Thymus (tissue), 11 donors: ENCODE measurements around the gene TMEM52. TPM values are rescaled to one million over a fixed set of nuclear protein-coding genes. Genes with fewer than 3 reads are reported as not detected.
"Not testable (repeated sequence)": the region's sequence is repeated elsewhere in the genome, so short reads cannot be mapped to it uniquely, and the experiment has no call there.

Experiments used
- DNase-seq, 9 donors: peaks; one replicate each; pipeline ENCODE4 v3.0.0-alpha.2; 2013; ENCODE audit warnings: low spot score in 9 of 9, low read depth in 6 of 9, missing footprints in 1 of 9
- H3K27ac ChIP-seq, 2 donors: one replicate each; pipeline ENCODE4 v1.5.1; 2013; ENCODE audit warnings: control low read depth in 1 of 2, low read depth in 1 of 2, low read length in 1 of 2, mild to moderate bottlenecking in 1 of 2, moderate library complexity in 1 of 2
- H3K27me3 ChIP-seq, 2 donors: one replicate each; pipeline ENCODE4 v1.5.1; 2013; ENCODE audit warnings: low read length in 1 of 2; ENCODE audit not compliant: control insufficient read depth in 2 of 2, insufficient read depth in 1 of 2
- H3K36me3 ChIP-seq, 2 donors: one replicate each; pipeline ENCODE4 v1.5.1; 2013; ENCODE audit warnings: low read length in 1 of 2, mild to moderate bottlenecking in 1 of 2, moderate library complexity in 1 of 2; ENCODE audit not compliant: control insufficient read depth in 2 of 2, insufficient read depth in 2 of 2
- H3K4me1 ChIP-seq, 2 donors: one replicate each; pipeline ENCODE4 v1.5.1; 2013; ENCODE audit warnings: low read length in 2 of 2; ENCODE audit not compliant: control insufficient read depth in 2 of 2, insufficient read depth in 2 of 2
- H3K4me3 ChIP-seq, 2 donors: one replicate each; pipeline ENCODE4 v1.5.1; 2013; ENCODE audit warnings: low read length in 2 of 2, control low read depth in 1 of 2, mild to moderate bottlenecking in 1 of 2
- H3K9me3 ChIP-seq, 2 donors: one replicate each; pipeline ENCODE4 v1.5.1; 2013; ENCODE audit warnings: low read length in 1 of 2, mild to moderate bottlenecking in 1 of 2; ENCODE audit not compliant: control insufficient read depth in 2 of 2, insufficient read depth in 1 of 2
- WGBS: extraction: QIAGEN DNeasy Blood & Tissue Kit; methylation state at CpG from one replicate; pipeline ENCODE4 v1.1.7; 2013; 5-methylcytosine and 5-hydroxymethylcytosine counted together
- polyA plus RNA-seq: library from polyadenylated mRNA; stranded (reverse); fragments of 200-250 nt; gene quantifications from one replicate; pipeline ENCODE4 v1.2.3, GENCODE V29; 2013
- total RNA-seq: library from RNA; stranded (reverse); fragments of 120-200 nt; gene quantifications from one replicate; pipeline ENCODE4 v1.2.4, GENCODE V29; 2013
- donor health status: healthy.

Gene TMEM52
- total and polyA plus RNA-seq, 2 donors = 0.28 to 0.94 TPM

DNA sequence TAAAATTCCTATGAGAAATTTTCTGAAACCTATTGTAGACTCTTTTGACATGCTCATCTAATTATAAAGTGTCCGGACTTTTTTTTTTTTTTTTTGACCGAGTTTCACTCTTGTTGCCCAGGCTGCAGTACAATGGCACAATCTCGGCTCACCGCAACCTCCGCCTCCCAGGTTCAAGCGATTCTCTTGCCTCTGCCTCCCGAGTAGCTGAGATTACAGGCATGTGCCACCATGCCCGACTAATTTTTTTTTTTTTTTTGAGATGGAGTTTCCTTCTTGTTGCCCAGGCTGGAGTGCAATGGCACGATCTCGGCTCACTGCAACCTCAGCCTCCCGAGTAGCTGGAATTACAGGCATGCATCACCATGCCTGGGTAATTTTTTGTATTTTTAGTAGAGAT lies 35.2 kb downstream of the TMEM52 start:
- H3K9me3 ChIP-seq, DNase-seq, H3K27me3 ChIP-seq, H3K36me3 ChIP-seq, H3K4me1 ChIP-seq, H3K4me3 ChIP-seq, H3K27ac ChIP-seq: not testable (repeated sequence)
- WGBS = 94% methylated on average over 11 of the region's 11 CpGs

DNA sequence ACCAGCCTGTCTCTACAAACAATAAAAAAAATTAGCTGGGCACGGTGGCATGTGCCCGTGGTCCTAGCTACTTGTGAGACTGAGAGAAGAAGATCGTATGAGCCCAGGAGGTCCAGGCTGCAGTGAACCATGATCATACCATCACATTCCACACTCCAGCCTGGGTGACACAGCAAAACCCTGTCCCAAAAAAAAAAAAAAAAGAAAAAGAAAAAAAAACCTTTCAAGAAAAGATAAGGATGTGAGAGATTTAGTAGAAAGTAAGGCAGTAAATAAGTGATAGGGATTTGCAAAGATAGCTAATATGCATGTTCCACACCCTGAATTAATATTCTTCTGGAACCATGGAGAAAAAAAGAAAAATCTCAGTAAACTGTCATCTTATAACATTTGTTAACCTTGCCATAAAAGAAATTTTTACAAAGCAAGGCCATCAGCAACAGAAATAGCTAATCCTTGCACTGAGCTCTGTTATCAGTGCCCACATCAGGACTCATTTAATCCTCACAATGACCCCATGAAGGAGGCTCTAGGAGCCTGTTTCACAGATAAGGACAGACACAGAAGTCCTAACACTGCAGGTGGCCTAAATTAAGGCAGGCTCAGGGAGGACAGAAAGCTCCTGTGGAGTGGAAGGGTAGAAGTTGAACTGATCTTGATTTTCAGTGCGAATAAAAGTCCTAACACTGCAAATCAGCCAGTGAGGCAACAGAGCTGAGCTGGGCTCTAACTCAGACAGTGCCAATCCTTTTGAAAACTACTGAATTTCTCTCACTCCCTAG lies 35.8 kb downstream of the TMEM52 start:
- H3K27me3 ChIP-seq = no peaks in the 10 kb centered on the region
- no peak overlapping the region for H3K27ac ChIP-seq
- H3K4me3 ChIP-seq = no peak overlapping the region
- H3K4me1 ChIP-seq = peaks cover 3 to 5% of the 10 kb centered on the region in 2 donors
- peaks cover 7 to 11% of the 10 kb centered on the region in 2 donors for H3K36me3 ChIP-seq
- no peak for DNase-seq
- WGBS = 86% methylated on average over 4 of the region's 4 CpGs
- no peaks in the 10 kb centered on the region for H3K9me3 ChIP-seq

DNA sequence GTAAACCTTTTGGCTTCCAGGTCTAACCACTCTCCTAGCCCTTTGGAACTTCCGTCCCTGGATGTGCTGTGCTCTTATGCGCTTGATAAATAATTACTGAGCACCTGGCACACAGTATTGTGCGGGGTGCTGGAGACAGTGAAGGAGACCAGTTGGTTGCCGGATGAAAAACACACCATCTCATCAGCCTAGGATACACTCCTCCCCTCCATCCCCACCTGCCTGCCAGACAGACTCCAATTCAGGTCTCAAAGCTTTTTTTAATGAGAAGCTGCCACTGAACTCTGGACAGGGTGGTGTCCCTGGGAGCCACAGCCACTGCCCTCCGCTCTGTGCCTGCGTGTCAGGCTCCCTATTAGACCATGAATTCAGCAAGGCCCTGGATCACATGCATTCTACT lies 37.4 kb downstream of the TMEM52 start:
- Histone ChIP-seq H3K36me3 (peaks cover 6 to 20% of the 10 kb centered on the region in 2 donors), H3K27ac (no peak overlapping the region), H3K9me3 (no peaks in the 10 kb centered on the region), H3K4me3 (no peak overlapping the region), H3K4me1 (peaks cover 2% of the 10 kb centered on the region in 2 donors), H3K27me3 (no peaks in the 10 kb centered on the region)
- no peak for DNase-seq
- WGBS = 98% methylated on average over 6 of the region's 6 CpGs

DNA sequence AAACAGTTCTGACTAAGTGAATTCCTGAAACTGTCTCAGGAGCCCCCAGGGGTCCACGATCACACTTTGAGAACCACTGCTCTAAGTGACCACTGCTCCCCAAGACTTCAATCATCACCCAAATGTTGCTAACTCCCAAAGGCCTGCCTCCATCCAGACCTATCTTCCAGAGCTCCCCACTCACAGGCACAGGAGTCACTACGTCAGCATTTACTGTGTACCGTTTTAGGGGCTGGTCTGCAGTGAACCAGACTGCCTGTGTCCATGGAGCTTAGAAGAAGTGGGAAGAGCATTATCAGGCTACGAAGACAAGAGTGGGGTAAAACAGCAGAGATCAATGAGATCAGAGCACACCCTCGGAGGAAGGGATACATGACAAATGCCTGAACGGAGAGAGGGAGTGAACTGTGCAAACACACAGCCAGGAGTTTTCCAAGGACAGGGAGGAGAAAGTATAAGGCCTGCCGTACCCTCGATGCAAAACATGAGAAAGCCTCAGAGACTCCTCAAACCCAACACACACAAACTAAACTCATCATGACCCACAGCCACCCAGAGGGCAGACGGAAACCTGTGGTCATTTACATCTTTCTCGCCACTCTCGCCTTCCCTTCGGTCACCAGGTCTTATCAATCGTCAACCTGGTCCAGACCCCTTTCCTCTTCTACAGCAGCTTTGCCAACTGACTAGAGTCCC lies 38.3 kb downstream of the TMEM52 start:
- Histone ChIP-seq H3K27ac (no peak overlapping the region), H3K4me3 (no peak overlapping the region), H3K36me3 (peaks cover 14 to 29% of the 10 kb centered on the region in 2 donors), H3K9me3 (no peaks in the 10 kb centered on the region), H3K27me3 (no peaks in the 10 kb centered on the region), H3K4me1 (peaks cover 2% of the 10 kb centered on the region in 2 donors)
- 89% methylated on average over 13 of the region's 13 CpGs for WGBS
- DNase-seq = no peak

DNA sequence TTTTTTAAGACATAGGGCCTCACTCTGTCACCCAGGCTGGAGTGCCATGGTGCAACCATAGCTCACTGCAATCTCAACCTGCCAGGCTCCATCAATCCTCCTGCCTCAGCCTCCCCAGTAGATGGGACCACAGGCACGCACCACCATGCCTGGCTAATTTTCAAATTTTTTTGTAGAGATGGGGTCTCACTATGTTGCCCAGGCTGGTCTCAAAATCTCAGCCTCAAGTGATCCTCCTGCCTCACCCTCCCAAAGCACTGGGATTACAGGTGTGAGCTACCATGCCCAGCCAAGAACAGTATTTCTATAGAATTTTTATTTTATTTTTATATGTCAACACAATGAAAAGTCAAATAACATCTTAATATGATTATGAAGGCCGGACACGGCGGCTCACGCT lies 39.1 kb downstream of the TMEM52 start:
- peaks cover 2% of the 10 kb centered on the region in 2 donors for H3K4me1 ChIP-seq
- 97% methylated on average over 5 of the region's 5 CpGs for WGBS
- peaks cover 18 to 38% of the 10 kb centered on the region in 2 donors for H3K36me3 ChIP-seq
- H3K27ac ChIP-seq = no peak overlapping the region
- no peak overlapping the region for H3K4me3 ChIP-seq
- no peaks in the 10 kb centered on the region for H3K9me3 ChIP-seq
- no peak for DNase-seq
- no peaks in the 10 kb centered on the region for H3K27me3 ChIP-seq

DNA sequence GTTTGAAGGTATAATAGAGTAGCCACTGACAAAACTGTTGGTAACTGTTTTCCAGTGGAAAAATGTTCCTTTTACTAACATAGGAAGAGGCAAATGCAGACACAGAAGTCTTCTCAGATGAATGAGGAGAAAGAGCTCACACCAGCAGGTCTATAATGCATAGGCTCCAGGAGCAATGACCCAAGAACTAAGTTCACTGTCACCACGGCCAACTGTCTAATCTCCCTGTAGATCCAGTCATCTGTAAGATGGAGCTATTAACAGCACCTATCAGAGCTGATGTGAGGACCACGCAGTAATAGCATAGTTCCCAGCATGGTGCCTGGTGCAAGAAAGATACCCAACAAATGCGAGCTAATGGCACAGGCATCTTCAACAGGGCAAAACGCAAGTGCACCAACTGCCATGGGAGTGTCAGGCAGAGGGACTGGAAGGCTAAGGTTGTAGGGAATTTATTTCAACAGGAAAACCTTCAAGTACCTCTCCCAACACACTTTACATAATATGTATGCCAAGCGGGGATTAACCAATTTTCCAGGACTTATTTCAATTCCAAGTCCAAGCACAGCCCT lies 41.1 kb downstream of the TMEM52 start:
- no peaks in the 10 kb centered on the region for H3K9me3 ChIP-seq
- H3K27ac ChIP-seq = no peak overlapping the region
- no peak for DNase-seq
- H3K27me3 ChIP-seq = no peaks in the 10 kb centered on the region
- 95% methylated on average over 5 of the region's 5 CpGs for WGBS
- peaks cover 2% of the 10 kb centered on the region in 2 donors for H3K4me1 ChIP-seq
- no peak overlapping the region for H3K4me3 ChIP-seq
- H3K36me3 ChIP-seq = peaks cover 25 to 52% of the 10 kb centered on the region in 2 donors

DNA sequence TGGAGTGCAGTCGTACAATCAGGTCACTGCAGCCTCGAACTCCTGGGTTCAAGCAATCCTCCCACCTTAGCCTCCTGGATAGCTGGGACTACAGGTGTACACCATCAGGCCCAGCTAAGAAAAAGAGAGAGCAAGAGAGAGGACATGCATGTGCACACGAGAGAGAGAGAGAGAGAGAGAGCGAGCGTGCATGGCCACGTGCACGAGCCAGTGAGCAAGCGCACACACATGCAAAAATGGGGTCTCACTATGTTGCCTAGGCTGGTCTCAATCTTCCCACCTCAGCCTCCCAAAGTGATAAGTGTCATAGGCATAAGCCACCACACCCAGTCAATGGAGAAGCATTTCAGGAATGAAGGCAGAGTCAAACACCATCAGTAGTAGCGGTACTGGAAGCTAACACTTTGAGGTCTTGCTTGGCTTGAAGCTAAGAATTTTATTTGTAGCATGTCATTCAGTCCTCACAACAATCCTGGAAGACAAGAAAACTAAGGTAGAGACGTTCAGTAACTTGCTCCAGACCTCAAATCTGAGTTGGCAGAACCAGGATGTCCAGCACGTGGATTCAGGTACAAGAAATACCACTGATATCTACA lies 42.6 kb downstream of the TMEM52 start:
- peaks cover 34 to 59% of the 10 kb centered on the region in 2 donors for H3K36me3 ChIP-seq

DNA sequence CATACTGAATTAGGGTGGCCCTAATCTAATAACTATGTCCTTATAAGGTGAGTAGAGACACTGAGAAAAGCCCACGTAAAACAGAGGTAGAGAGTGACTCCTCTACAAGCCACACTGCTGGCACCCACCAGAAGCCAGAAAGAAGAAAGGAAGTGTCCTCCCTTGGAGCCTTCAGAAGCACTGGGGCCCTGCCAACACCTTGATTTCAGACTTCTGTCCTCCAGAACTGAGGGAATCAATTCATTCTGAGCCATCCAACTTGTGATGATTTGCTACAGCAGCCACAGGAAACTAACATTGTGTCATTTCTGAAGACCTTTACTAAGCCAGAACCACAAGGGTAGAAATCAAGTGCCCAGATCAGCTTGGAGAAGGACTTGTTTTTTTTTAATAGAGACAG lies 43.1 kb downstream of the TMEM52 start:
- Histone ChIP-seq H3K9me3 (no peaks in the 10 kb centered on the region), H3K4me3 (no peak overlapping the region), H3K27ac (no peak overlapping the region), H3K27me3 (no peaks in the 10 kb centered on the region), H3K4me1 (peaks cover 4 to 5% of the 10 kb centered on the region in 2 donors), H3K36me3 (peaks cover 34 to 57% of the 10 kb centered on the region in 2 donors)
- DNase-seq = no peak
- WGBS = 100% methylated on average over 1 of the region's 1 CpG

More for the DNA sequence above, 42.6 kb downstream of the TMEM52 start:
- 95% methylated on average over 11 of the region's 11 CpGs for WGBS
- peaks cover 4 to 5% of the 10 kb centered on the region in 2 donors for H3K4me1 ChIP-seq
- no peak overlapping the region for H3K4me3 ChIP-seq
- no peaks in the 10 kb centered on the region for H3K27me3 ChIP-seq
- no peak overlapping the region for H3K27ac ChIP-seq
- DNase-seq = no peak
- H3K9me3 ChIP-seq = no peaks in the 10 kb centered on the region

DNA sequence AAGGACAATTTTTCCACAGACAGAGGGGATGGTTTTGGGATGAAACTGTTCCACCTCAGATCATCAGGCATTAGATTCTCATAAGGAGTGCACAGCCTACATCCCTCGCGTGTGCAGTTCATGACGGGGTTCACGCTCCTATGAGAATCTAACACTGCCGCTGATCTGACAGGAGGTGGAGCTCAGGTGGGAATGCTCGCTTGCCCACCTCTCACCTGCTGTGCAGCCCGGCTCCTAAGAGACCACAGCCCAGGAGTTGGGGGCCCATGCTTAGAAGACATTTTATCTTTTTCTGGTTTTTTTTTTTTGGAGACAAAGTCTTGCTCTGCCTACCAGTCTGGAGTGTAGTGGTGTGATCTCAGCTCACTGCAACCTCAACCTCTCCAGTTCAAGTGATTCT lies 44.2 kb downstream of the TMEM52 start:
- H3K36me3 ChIP-seq = peaks cover 34 to 59% of the 10 kb centered on the region in 2 donors
- 99% methylated on average over 7 of the region's 7 CpGs for WGBS

More for the DNA sequence above, 44.2 kb downstream of the TMEM52 start:
- peaks cover 4 to 5% of the 10 kb centered on the region in 2 donors for H3K4me1 ChIP-seq
- H3K9me3 ChIP-seq = no peaks in the 10 kb centered on the region
- DNase-seq = no peak
- no peaks in the 10 kb centered on the region for H3K27me3 ChIP-seq
- no peak overlapping the region for H3K27ac ChIP-seq
- H3K4me3 ChIP-seq = no peak overlapping the region
